ENCODE results near the gene WDR53.
A peak's percentile ranks its signal among the peaks of the same experiment; 100 is the strongest.
"Not testable (repeated sequence)": the region's sequence is repeated elsewhere in the genome, so short reads cannot be mapped to it uniquely, and the experiment has no call there.

Gene WDR53

DNA sequence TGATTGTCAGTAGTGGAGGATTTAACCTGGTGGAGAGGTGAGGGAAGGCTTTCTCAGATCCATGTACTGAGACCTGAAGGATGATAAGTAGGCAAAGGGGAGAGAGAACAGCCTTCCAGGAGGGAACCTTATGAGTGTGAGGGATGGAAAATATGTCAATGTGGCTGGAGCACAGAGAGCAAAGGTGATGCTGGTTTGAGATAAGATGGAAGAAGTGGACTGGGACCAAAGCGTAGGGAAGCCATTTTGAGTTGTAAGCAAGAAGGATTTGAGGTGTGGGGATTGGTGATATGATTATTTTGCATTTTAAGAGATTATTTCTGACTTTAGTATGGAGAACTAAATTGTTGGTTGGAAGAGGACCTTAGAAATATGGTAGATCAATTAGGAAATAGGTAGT is 4.0 kb upstream of the WDR53 start:
- Histone ChIP-seq H3K9ac (ENCODE audit: low read depth, low read length, poor library complexity, severe bottlenecking) (peak overlapping the region; percentile 29), H3K27me3 (ENCODE audit: insufficient read depth, low read length, poor library complexity, severe bottlenecking) (no peaks in the 10 kb centered on the region), H3K4me2 (ENCODE audit: low read depth, low read length, poor library complexity, severe bottlenecking) (peak overlapping the region; percentile 99)

DNA sequence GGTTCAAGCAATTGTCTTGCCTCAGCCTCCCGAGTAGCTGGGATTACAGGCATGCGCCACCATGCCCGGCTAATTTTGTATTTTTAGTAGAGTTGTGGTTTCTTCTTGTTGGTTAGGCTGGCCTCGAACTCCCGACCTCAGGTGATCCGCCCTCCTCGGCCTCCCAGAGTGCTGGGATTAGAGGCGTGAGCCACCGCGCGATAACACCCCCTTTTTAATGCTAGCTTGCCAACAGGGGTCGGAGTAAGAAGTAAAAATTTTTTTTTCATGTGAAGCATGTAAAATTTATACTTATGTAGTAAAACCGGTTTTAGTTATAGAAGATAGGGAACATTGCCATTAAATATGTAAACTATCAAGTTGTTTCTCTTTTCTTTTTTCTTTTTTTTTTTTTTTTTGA is 2.0 kb upstream of the WDR53 start:
- Histone ChIP-seq H3K4me3 (ENCODE audit: low read length, poor library complexity, severe bottlenecking) (peak overlapping the region; percentile 98), H4K20me1 (ENCODE audit: insufficient read depth, low read length, poor library complexity, severe bottlenecking) (peaks cover 28% of the 10 kb centered on the region), H3K4me2 (ENCODE audit: low read depth, low read length, poor library complexity, severe bottlenecking) (peak overlapping the region; percentile 99)

More for the DNA sequence above, 4.0 kb upstream of the WDR53 start:
- no peaks in the 10 kb centered on the region for H3K9me3 ChIP-seq (ENCODE audit: insufficient read depth, low read depth, low read length)
- H2AFZ ChIP-seq (ENCODE audit: low read length) = no peak overlapping the region
- H3K79me2 ChIP-seq (ENCODE audit: insufficient read depth, low read length) = peaks cover 90% of the 10 kb centered on the region
- TF ChIP-seq, protein P1, sequence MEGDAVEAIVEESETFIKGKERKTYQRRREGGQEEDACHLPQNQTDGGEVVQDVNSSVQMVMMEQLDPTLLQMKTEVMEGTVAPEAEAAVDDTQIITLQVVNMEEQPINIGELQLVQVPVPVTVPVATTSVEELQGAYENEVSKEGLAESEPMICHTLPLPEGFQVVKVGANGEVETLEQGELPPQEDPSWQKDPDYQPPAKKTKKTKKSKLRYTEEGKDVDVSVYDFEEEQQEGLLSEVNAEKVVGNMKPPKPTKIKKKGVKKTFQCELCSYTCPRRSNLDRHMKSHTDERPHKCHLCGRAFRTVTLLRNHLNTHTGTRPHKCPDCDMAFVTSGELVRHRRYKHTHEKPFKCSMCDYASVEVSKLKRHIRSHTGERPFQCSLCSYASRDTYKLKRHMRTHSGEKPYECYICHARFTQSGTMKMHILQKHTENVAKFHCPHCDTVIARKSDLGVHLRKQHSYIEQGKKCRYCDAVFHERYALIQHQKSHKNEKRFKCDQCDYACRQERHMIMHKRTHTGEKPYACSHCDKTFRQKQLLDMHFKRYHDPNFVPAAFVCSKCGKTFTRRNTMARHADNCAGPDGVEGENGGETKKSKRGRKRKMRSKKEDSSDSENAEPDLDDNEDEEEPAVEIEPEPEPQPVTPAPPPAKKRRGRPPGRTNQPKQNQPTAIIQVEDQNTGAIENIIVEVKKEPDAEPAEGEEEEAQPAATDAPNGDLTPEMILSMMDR (conservative IDR thresholded peaks at IDR 0.05; ENCODE audit: low read length) = no peak
- no peak for TF ChIP-seq EZH2phosphoT487 (IDR thresholded peaks at IDR 0.05; ENCODE audit: borderline replicate concordance)
- H3K4me1 ChIP-seq (ENCODE audit: insufficient read depth, low read length, poor library complexity, severe bottlenecking) = peaks cover 70% of the 10 kb centered on the region
- H3K9me2 ChIP-seq (replicated peaks; ENCODE audit: low read depth, low read length) = no peaks in the 10 kb centered on the region
- H4K20me1 ChIP-seq (ENCODE audit: insufficient read depth, low read length, poor library complexity, severe bottlenecking) = peaks cover 36% of the 10 kb centered on the region
- H3K36me3 ChIP-seq (ENCODE audit: insufficient read depth, low read length) = peaks cover under 1% of the 10 kb centered on the region; the same call in 1 of the 2 replicates
- H3K4me3 ChIP-seq (ENCODE audit: low read length, poor library complexity, severe bottlenecking) = peak overlapping the region; percentile 55
- H3F3A ChIP-seq (ENCODE audit: low read depth) = no peaks in the 10 kb centered on the region

DNA sequence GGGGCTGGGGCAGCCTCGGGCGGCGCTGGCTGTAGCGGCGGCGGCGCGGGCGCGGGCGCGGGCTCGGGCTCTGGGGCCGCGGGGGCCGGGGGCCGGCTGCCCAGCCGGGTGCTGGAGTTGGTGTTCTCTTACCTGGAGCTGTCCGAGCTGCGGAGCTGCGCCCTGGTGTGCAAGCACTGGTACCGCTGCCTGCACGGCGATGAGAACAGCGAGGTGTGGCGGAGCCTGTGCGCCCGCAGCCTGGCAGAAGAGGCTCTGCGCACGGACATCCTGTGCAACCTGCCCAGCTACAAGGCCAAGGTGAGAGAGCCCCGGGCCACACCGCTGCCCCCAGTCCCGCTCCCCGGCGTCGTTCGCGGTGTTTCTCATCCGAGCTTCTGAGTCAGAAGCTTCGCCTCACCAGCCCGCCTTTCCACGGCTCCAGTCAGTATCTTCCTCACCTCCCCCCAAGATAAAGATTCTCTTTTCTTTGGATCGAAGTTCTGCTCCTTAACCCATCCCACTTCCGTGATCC is 706 bp upstream of the WDR53 start:
- Histone ChIP-seq H4K20me1 (ENCODE audit: insufficient read depth, low read length, poor library complexity, severe bottlenecking) (peaks cover 21% of the 10 kb centered on the region), H3K4me2 (ENCODE audit: low read depth, low read length, poor library complexity, severe bottlenecking) (peak overlapping the region; percentile 99), H3K9me2 (replicated peaks; ENCODE audit: low read depth, low read length) (no peaks in the 10 kb centered on the region), H3K4me1 (ENCODE audit: insufficient read depth, low read length, poor library complexity, severe bottlenecking) (peaks cover 67% of the 10 kb centered on the region), H3F3A (ENCODE audit: low read depth) (no peaks in the 10 kb centered on the region), H3K27me3 (ENCODE audit: insufficient read depth, low read length, poor library complexity, severe bottlenecking) (no peaks in the 10 kb centered on the region), H3K36me3 (ENCODE audit: insufficient read depth, low read length) (no peaks in the 10 kb centered on the region), H2AFZ (ENCODE audit: low read length) (peak overlapping the region; percentile 67), H3K9me3 (ENCODE audit: insufficient read depth, low read depth, low read length) (no peaks in the 10 kb centered on the region), H3K9ac (ENCODE audit: low read depth, low read length, poor library complexity, severe bottlenecking) (peak overlapping the region; percentile 89), H3K4me3 (ENCODE audit: low read length, poor library complexity, severe bottlenecking) (peak overlapping the region; percentile 98), H3K79me2 (ENCODE audit: insufficient read depth, low read length) (peaks cover 68% of the 10 kb centered on the region)
- TF ChIP-seq, protein P1 (conservative IDR thresholded peaks at IDR 0.05; ENCODE audit: low read length) = no peak
- TF ChIP-seq EZH2phosphoT487 (IDR thresholded peaks at IDR 0.05; ENCODE audit: borderline replicate concordance) = no peak

More for the DNA sequence above, 2.0 kb upstream of the WDR53 start:
- not testable (repeated sequence) for H3K36me3 ChIP-seq (ENCODE audit: insufficient read depth, low read length); H3K9me2 ChIP-seq (replicated peaks; ENCODE audit: low read depth, low read length); H2AFZ ChIP-seq (ENCODE audit: low read length); H3F3A ChIP-seq (ENCODE audit: low read depth); H3K27me3 ChIP-seq (ENCODE audit: insufficient read depth, low read length, poor library complexity, severe bottlenecking); H3K9me3 ChIP-seq (ENCODE audit: insufficient read depth, low read depth, low read length)
- H3K9ac ChIP-seq (ENCODE audit: low read depth, low read length, poor library complexity, severe bottlenecking) = peak overlapping the region; percentile 89
- H3K79me2 ChIP-seq (ENCODE audit: insufficient read depth, low read length) = peaks cover 81% of the 10 kb centered on the region
- peaks cover 64% of the 10 kb centered on the region for H3K4me1 ChIP-seq (ENCODE audit: insufficient read depth, low read length, poor library complexity, severe bottlenecking)

DNA sequence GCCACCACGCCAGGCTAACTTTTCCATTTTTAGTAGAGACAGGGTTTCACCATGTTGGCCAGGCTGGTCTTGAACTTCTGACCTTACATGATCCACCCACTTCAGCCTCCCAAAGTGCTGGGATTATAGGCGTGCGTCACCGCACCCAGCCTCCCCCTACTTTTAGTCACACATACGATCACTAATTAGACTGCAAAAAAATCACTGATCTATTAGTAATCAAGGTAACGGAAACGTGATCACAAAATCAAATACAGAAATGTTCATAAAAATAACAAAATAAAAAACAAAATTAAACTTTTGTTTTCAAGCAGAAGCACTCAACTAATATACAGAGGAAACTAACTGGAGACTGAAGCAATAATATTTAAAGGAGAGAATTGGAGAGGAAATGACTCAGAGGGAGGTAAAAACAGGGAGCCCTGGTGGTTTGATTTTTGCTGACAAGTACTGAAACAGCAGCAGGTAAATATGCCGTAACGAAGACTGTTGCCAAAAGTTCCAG is 4.6 kb downstream of the WDR53 start:
- no peaks in the 10 kb centered on the region for H3F3A ChIP-seq (ENCODE audit: low read depth)
- H4K20me1 ChIP-seq (ENCODE audit: insufficient read depth, low read length, poor library complexity, severe bottlenecking) = no peaks in the 10 kb centered on the region
- H3K27me3 ChIP-seq (ENCODE audit: insufficient read depth, low read length, poor library complexity, severe bottlenecking) = no peaks in the 10 kb centered on the region
- H3K4me2 ChIP-seq (ENCODE audit: low read depth, low read length, poor library complexity, severe bottlenecking) = peak overlapping the region; percentile 58
- peak overlapping the region; percentile 41 for H3K9ac ChIP-seq (ENCODE audit: low read depth, low read length, poor library complexity, severe bottlenecking)
- H3K4me3 ChIP-seq (ENCODE audit: low read length, poor library complexity, severe bottlenecking) = peak overlapping the region; percentile 36
- H3K4me1 ChIP-seq (ENCODE audit: insufficient read depth, low read length, poor library complexity, severe bottlenecking) = peaks cover 34% of the 10 kb centered on the region
- H3K79me2 ChIP-seq (ENCODE audit: insufficient read depth, low read length) = peaks cover 27% of the 10 kb centered on the region
- TF ChIP-seq, protein P1 (conservative IDR thresholded peaks at IDR 0.05; ENCODE audit: low read length) = 0 out of 2 replicates have a peak, but pooled peaks have one; percentile 15
- TF ChIP-seq EZH2phosphoT487 (IDR thresholded peaks at IDR 0.05; ENCODE audit: borderline replicate concordance) = no peak
- H3K9me3 ChIP-seq (ENCODE audit: insufficient read depth, low read depth, low read length) = no peaks in the 10 kb centered on the region
- no peak overlapping the region for H2AFZ ChIP-seq (ENCODE audit: low read length)
- H3K36me3 ChIP-seq (ENCODE audit: insufficient read depth, low read length) = no peaks in the 10 kb centered on the region
- H3K9me2 ChIP-seq (replicated peaks; ENCODE audit: low read depth, low read length) = no peaks in the 10 kb centered on the region
